SIG-M5 treated with dmso at 0.1 percent for 504 hours (cell line): ENCODE results near the gene EFCAB13.

Experiments used
- DNase-seq: peaks from one replicate; lab custom pipeline; 2025; ENCODE audit not compliant: unreplicated experiment; lab: John Stamatoyannopoulos, UW

EFCAB13 gene

GRCh38 chr17:47291242-47291873 is 32.4 kb upstream of the EFCAB13 start:
- DNase-seq: no peak

- no peak for DNase-seq
These were observed 31.5 kb upstream of the EFCAB13 start for GRCh38 chr17:47292206-47292605.

- DNase-seq: no peak
These were observed 28.5 kb upstream of the EFCAB13 start for GRCh38 chr17:47295037-47295873.

- no peak for DNase-seq
These were observed 27.9 kb upstream of the EFCAB13 start for GRCh38 chr17:47295874-47296255.

GRCh38 chr17:47297661-47298400 is 25.9 kb upstream of the EFCAB13 start:
- no peak for DNase-seq

GRCh38 chr17:47298712-47299111 is 25.0 kb upstream of the EFCAB13 start:
- DNase-seq: no peak

- DNase-seq: no peak
These were observed 24.4 kb upstream of the EFCAB13 start for GRCh38 chr17:47299239-47299910.

- DNase-seq: no peak
These were observed 23.0 kb upstream of the EFCAB13 start for GRCh38 chr17:47300718-47301117.

GRCh38 chr17:47301161-47301560 is 22.6 kb upstream of the EFCAB13 start:
- DNase-seq: no peak

- no peak for DNase-seq
These were observed 21.9 kb upstream of the EFCAB13 start for GRCh38 chr17:47301831-47302230.

GRCh38 chr17:47304186-47304585 is 19.6 kb upstream of the EFCAB13 start:
- DNase-seq: no peak

GRCh38 chr17:47305302-47305923 is 18.3 kb upstream of the EFCAB13 start:
- DNase-seq: no peak

- no peak for DNase-seq
These were observed 13.5 kb upstream of the EFCAB13 start for GRCh38 chr17:47310186-47310733.

GRCh38 chr17:47311420-47311819 is 12.3 kb upstream of the EFCAB13 start:
- no peak for DNase-seq

GRCh38 chr17:47315451-47316266 is 8.1 kb upstream of the EFCAB13 start:
- peak; percentile 79 for DNase-seq

GRCh38 chr17:47316311-47316710 is 7.4 kb upstream of the EFCAB13 start:
- DNase-seq: no peak

- no peak for DNase-seq
These were observed 6.6 kb upstream of the EFCAB13 start for GRCh38 chr17:47317119-47317518.

GRCh38 chr17:47318197-47318918 is 5.4 kb upstream of the EFCAB13 start:
- DNase-seq: no peak

GRCh38 chr17:47320879-47321502 is 2.8 kb upstream of the EFCAB13 start:
- DNase-seq: no peak
